OCI-LY3 (cell line): ENCODE results near the gene ZNF831.

Experiments
- H2AFZ ChIP-seq: fragments of 200-600, 300-600 bp; shearing (Covaris generic); 2 replicates; pipeline ENCODE4 v1.6.0; 2014; ENCODE audit warnings: antibody characterized with exemption, low read depth, low read length
- H3K27ac ChIP-seq: fragments of 200-600, 300-600 bp; sonication (generic); 2 replicates; pipeline ENCODE4 v1.5.1; 2014; ENCODE audit warnings: mild to moderate bottlenecking, low read length, moderate library complexity, mixed read lengths
- H3K27me3 ChIP-seq: fragments of 200-600, 300-600 bp; sonication (generic); 2 replicates; pipeline ENCODE4 v1.6.1; 2014; ENCODE audit warnings: low read depth, low read length, mixed read lengths
- H3K36me3 ChIP-seq: fragments of 200-600, 300-600 bp; sonication (generic); replicated peaks from 2 replicates; pipeline ENCODE3; 2014; ENCODE audit warnings: low read depth, low read length, mixed read lengths
- H3K4me1 ChIP-seq: fragments of 300-600, 200-600 bp; sonication (generic); 2 replicates; pipeline ENCODE4 v1.6.1; 2014; ENCODE audit warnings: low read length, mixed read lengths
- H3K4me2 ChIP-seq: fragments of 200-600, 300-600 bp; sonication (generic); 2 replicates; pipeline ENCODE4 v1.6.1; 2014; ENCODE audit warnings: low read length, mixed read lengths
- H3K4me3 ChIP-seq: fragments of 300-600, 200-600 bp; sonication (generic); 2 replicates; pipeline ENCODE4 v1.5.1; 2014; ENCODE audit warnings: antibody characterized with exemption, mild to moderate bottlenecking, low read length, moderate library complexity
- H3K79me2 ChIP-seq: fragments of 300-600, 200-600 bp; shearing (Covaris generic); 2 replicates; pipeline ENCODE4 v1.6.1; 2014; ENCODE audit warnings: mild to moderate bottlenecking, low read length, mixed read lengths
- H3K9ac ChIP-seq: fragments of 300-600, 200-600 bp; shearing (Covaris generic); 2 replicates; pipeline ENCODE4 v1.6.0; 2014; ENCODE audit warnings: mild to moderate bottlenecking, low read length, moderate library complexity
- H3K9me3 ChIP-seq: fragments of 200-600, 300-600 bp; shearing (Covaris generic); 2 replicates; pipeline ENCODE4 v1.6.1; 2014; ENCODE audit warnings: low read length, mixed read lengths; ENCODE audit not compliant: insufficient read depth
- H4K20me1 ChIP-seq: fragments of 200-600, 300-600 bp; sonication (generic); 2 replicates; pipeline ENCODE4 v1.6.1; 2016; ENCODE audit warnings: low read length, mixed read lengths; ENCODE audit not compliant: insufficient read depth
- EZH2phosphoT487 ChIP-seq: fragments of 200-600 bp; shearing (Covaris generic); IDR thresholded peaks from 2 replicates; pipeline ENCODE4 v1.6.1; 2018; ENCODE audit warnings: antibody characterized with exemption, mixed run types, low read depth
- TF ChIP-seq, protein P1 (sequence below): fragments of 200-600, 300-600 bp; sonication (generic); IDR thresholded peaks from 2 replicates; pipeline ENCODE4 v1.5.1; 2014; ENCODE audit warnings: antibody characterized with exemption, low read length, low read depth

Gene ZNF831

GRCh38 chr20:59191756-59192532 is 28.3 kb downstream of the ZNF831 start:
- Histone ChIP-seq H3K4me1 (no peaks in the 10 kb centered on the region), H2AFZ (no peak overlapping the region), H3K4me3 (no peak overlapping the region), H3K4me2 (no peak overlapping the region), H3K79me2 (no peaks in the 10 kb centered on the region), H3K9ac (no peak overlapping the region), H3K27me3 (peaks cover 28% of the 10 kb centered on the region), H3K9me3 (no peaks in the 10 kb centered on the region), H3K36me3 (no peaks in the 10 kb centered on the region), H4K20me1 (no peaks in the 10 kb centered on the region), H3K27ac (no peak overlapping the region)
- TF ChIP-seq, protein P1, sequence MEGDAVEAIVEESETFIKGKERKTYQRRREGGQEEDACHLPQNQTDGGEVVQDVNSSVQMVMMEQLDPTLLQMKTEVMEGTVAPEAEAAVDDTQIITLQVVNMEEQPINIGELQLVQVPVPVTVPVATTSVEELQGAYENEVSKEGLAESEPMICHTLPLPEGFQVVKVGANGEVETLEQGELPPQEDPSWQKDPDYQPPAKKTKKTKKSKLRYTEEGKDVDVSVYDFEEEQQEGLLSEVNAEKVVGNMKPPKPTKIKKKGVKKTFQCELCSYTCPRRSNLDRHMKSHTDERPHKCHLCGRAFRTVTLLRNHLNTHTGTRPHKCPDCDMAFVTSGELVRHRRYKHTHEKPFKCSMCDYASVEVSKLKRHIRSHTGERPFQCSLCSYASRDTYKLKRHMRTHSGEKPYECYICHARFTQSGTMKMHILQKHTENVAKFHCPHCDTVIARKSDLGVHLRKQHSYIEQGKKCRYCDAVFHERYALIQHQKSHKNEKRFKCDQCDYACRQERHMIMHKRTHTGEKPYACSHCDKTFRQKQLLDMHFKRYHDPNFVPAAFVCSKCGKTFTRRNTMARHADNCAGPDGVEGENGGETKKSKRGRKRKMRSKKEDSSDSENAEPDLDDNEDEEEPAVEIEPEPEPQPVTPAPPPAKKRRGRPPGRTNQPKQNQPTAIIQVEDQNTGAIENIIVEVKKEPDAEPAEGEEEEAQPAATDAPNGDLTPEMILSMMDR: no peak
- TF ChIP-seq EZH2phosphoT487: no peak

- Histone ChIP-seq H3K9me3 (no peaks in the 10 kb centered on the region), H3K27me3 (peaks cover 26% of the 10 kb centered on the region), H3K79me2 (no peaks in the 10 kb centered on the region), H3K4me2 (no peak overlapping the region), H3K4me3 (no peak overlapping the region), H4K20me1 (no peaks in the 10 kb centered on the region), H3K27ac (no peak overlapping the region), H3K9ac (no peak overlapping the region), H3K4me1 (no peaks in the 10 kb centered on the region), H3K36me3 (no peaks in the 10 kb centered on the region), H2AFZ (no peak overlapping the region)
- TF ChIP-seq EZH2phosphoT487: no peak
- TF ChIP-seq, protein P1: no peak
Measured at GRCh38 chr20:59192533-59192896, 28.9 kb downstream of the ZNF831 start.

DNA sequence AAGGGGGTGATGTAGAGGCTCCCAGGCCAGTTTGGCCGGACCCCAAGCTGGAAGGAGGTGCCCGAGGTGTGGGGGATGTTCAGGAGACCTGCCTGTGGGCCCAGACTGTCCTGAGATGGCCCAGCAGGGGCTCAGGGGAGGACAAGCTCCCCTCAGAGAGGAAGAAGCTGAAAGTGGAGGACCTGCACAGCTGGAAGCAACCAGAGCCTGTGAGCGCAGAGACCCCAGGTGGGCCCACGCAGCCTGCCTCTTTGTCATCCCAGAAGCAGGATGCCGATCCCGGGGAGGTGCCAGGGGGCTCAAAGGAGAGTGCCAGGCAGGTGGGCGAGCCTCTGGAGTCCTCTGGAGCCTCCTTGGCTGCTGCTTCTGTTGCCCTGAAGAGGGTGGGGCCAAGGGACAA is 29.7 kb downstream of the ZNF831 start:
- H3K4me1 ChIP-seq: no peaks in the 10 kb centered on the region
- H3K36me3 ChIP-seq: no peaks in the 10 kb centered on the region
- no peak overlapping the region for H3K9ac ChIP-seq
- peaks cover 27% of the 10 kb centered on the region for H3K27me3 ChIP-seq
- no peak overlapping the region for H3K4me3 ChIP-seq
- no peaks in the 10 kb centered on the region for H4K20me1 ChIP-seq
- no peak overlapping the region for H2AFZ ChIP-seq
- no peak overlapping the region for H3K27ac ChIP-seq
- no peaks in the 10 kb centered on the region for H3K79me2 ChIP-seq
- TF ChIP-seq EZH2phosphoT487: no peak
- TF ChIP-seq, protein P1: no peak
- H3K9me3 ChIP-seq: no peaks in the 10 kb centered on the region
- no peak overlapping the region for H3K4me2 ChIP-seq

- Histone ChIP-seq H3K79me2 (no peaks in the 10 kb centered on the region), H3K4me2 (no peak overlapping the region), H4K20me1 (no peaks in the 10 kb centered on the region), H3K4me3 (no peak overlapping the region), H2AFZ (no peak overlapping the region), H3K9ac (no peak overlapping the region), H3K9me3 (no peaks in the 10 kb centered on the region), H3K27ac (no peak overlapping the region), H3K36me3 (no peaks in the 10 kb centered on the region), H3K4me1 (no peaks in the 10 kb centered on the region), H3K27me3 (peaks cover 31% of the 10 kb centered on the region)
- TF ChIP-seq, protein P1: no peak
Measured at GRCh38 chr20:59194023-59194935, 30.7 kb downstream of the ZNF831 start.
